Measurements from ENCODE around the gene UBAP2.

UBAP2 gene

GRCh38 chr9:34048727-34049629, at the start of gene UBAP2:
Gene UBAP2, minus strand, starts transcription at chr9:34048887. Its CDS starts 31,739 bp downstream, at chr9:34017148.
- H3K9me3 Mint-ChIP-seq: no peaks in the 10 kb centered on the region
- H3K4me3 Mint-ChIP-seq: peak within 1 kb of the TSS; percentile 94
- H3K27ac Mint-ChIP-seq: peak within 1 kb of the TSS; percentile 99
- H3K27me3 Mint-ChIP-seq: no peaks in the 10 kb centered on the region
- peaks cover 13% of the 10 kb centered on the region for H3K36me3 Mint-ChIP-seq (ENCODE audit: low read depth)
- H3K4me1 Mint-ChIP-seq (ENCODE audit: low read depth): peaks cover 40% of the 10 kb centered on the region

GRCh38 chr9:34098307-34098706, 49.6 kb upstream of the UBAP2 start:
- Mint-ChIP-seq H3K27ac (no peak overlapping the region), H3K36me3 (ENCODE audit: low read depth) (peaks cover 40% of the 10 kb centered on the region), H3K4me1 (ENCODE audit: low read depth) (peaks cover 3% of the 10 kb centered on the region)

GRCh38 chr9:34097865-34098264, 49.2 kb upstream of the UBAP2 start:
- peaks cover 7% of the 10 kb centered on the region for H3K4me1 Mint-ChIP-seq (ENCODE audit: low read depth)
- no peak overlapping the region for H3K4me3 Mint-ChIP-seq
- no peaks in the 10 kb centered on the region for H3K27me3 Mint-ChIP-seq
- H3K9me3 Mint-ChIP-seq: no peaks in the 10 kb centered on the region
- H3K36me3 Mint-ChIP-seq (ENCODE audit: low read depth): peaks cover 44% of the 10 kb centered on the region
- H3K27ac Mint-ChIP-seq: no peak overlapping the region

More at GRCh38 chr9:34098307-34098706, 49.6 kb upstream of the UBAP2 start:
- H3K27me3 Mint-ChIP-seq: no peaks in the 10 kb centered on the region
- no peaks in the 10 kb centered on the region for H3K9me3 Mint-ChIP-seq
- no peak overlapping the region for H3K4me3 Mint-ChIP-seq

GRCh38 chr9:34096751-34097150, 48.1 kb upstream of the UBAP2 start:
- H3K27me3 Mint-ChIP-seq: no peaks in the 10 kb centered on the region
- H3K9me3 Mint-ChIP-seq: no peaks in the 10 kb centered on the region
- H3K36me3 Mint-ChIP-seq (ENCODE audit: low read depth): peaks cover 45% of the 10 kb centered on the region

GRCh38 chr9:34093578-34093977, 44.9 kb upstream of the UBAP2 start:
- peaks cover 32% of the 10 kb centered on the region for H3K4me1 Mint-ChIP-seq (ENCODE audit: low read depth)
- H3K36me3 Mint-ChIP-seq (ENCODE audit: low read depth): peaks cover 62% of the 10 kb centered on the region
- H3K4me3 Mint-ChIP-seq: no peak overlapping the region
- no peaks in the 10 kb centered on the region for H3K9me3 Mint-ChIP-seq
- H3K27me3 Mint-ChIP-seq: no peaks in the 10 kb centered on the region
- peak overlapping the region; percentile 59 for H3K27ac Mint-ChIP-seq

More at GRCh38 chr9:34096751-34097150, 48.1 kb upstream of the UBAP2 start:
- Mint-ChIP-seq H3K4me1 (ENCODE audit: low read depth) (peaks cover 18% of the 10 kb centered on the region), H3K27ac (no peak overlapping the region), H3K4me3 (no peak overlapping the region)

GRCh38 chr9:34089311-34089710, 40.6 kb upstream of the UBAP2 start:
- Mint-ChIP-seq H3K36me3 (ENCODE audit: low read depth) (peaks cover 65% of the 10 kb centered on the region), H3K9me3 (no peaks in the 10 kb centered on the region), H3K27ac (peak overlapping the region; percentile 47), H3K4me1 (ENCODE audit: low read depth) (peaks cover 51% of the 10 kb centered on the region), H3K4me3 (no peak overlapping the region), H3K27me3 (no peaks in the 10 kb centered on the region)

- H3K4me3 Mint-ChIP-seq: no peak overlapping the region
- H3K27me3 Mint-ChIP-seq: no peaks in the 10 kb centered on the region
- no peaks in the 10 kb centered on the region for H3K9me3 Mint-ChIP-seq
- peak overlapping the region; percentile 50 for H3K27ac Mint-ChIP-seq
- peaks cover 52% of the 10 kb centered on the region for H3K36me3 Mint-ChIP-seq (ENCODE audit: low read depth)
- peaks cover 39% of the 10 kb centered on the region for H3K4me1 Mint-ChIP-seq (ENCODE audit: low read depth)
These were observed 38.7 kb upstream of the UBAP2 start for GRCh38 chr9:34087370-34087769.

- no peaks in the 10 kb centered on the region for H3K9me3 Mint-ChIP-seq
- peaks cover 48% of the 10 kb centered on the region for H3K36me3 Mint-ChIP-seq (ENCODE audit: low read depth)
- H3K4me3 Mint-ChIP-seq: no peak overlapping the region
- H3K27me3 Mint-ChIP-seq: no peaks in the 10 kb centered on the region
- H3K27ac Mint-ChIP-seq: peak overlapping the region; percentile 50
- peaks cover 34% of the 10 kb centered on the region for H3K4me1 Mint-ChIP-seq (ENCODE audit: low read depth)
These were observed 38.2 kb upstream of the UBAP2 start for GRCh38 chr9:34086864-34087263.

GRCh38 chr9:34085581-34086500, 37.2 kb upstream of the UBAP2 start:
- no peak overlapping the region for H3K4me3 Mint-ChIP-seq
- H3K9me3 Mint-ChIP-seq: no peaks in the 10 kb centered on the region
- no peaks in the 10 kb centered on the region for H3K27me3 Mint-ChIP-seq
- peaks cover 41% of the 10 kb centered on the region for H3K36me3 Mint-ChIP-seq (ENCODE audit: low read depth)
- H3K4me1 Mint-ChIP-seq (ENCODE audit: low read depth): peaks cover 30% of the 10 kb centered on the region
- peak overlapping the region; percentile 80 for H3K27ac Mint-ChIP-seq

GRCh38 chr9:34084562-34084961, 35.9 kb upstream of the UBAP2 start:
- Mint-ChIP-seq H3K4me1 (ENCODE audit: low read depth) (peaks cover 27% of the 10 kb centered on the region), H3K27me3 (no peaks in the 10 kb centered on the region), H3K4me3 (no peak overlapping the region), H3K27ac (no peak overlapping the region), H3K36me3 (ENCODE audit: low read depth) (peaks cover 38% of the 10 kb centered on the region), H3K9me3 (no peaks in the 10 kb centered on the region)

GRCh38 chr9:34079181-34079580, 30.5 kb upstream of the UBAP2 start:
- Mint-ChIP-seq H3K9me3 (no peaks in the 10 kb centered on the region), H3K27ac (no peak overlapping the region), H3K36me3 (ENCODE audit: low read depth) (no peaks in the 10 kb centered on the region), H3K27me3 (no peaks in the 10 kb centered on the region), H3K4me3 (no peak overlapping the region), H3K4me1 (ENCODE audit: low read depth) (no peaks in the 10 kb centered on the region)

- Mint-ChIP-seq H3K4me3 (no peak overlapping the region), H3K27me3 (no peaks in the 10 kb centered on the region), H3K27ac (no peak overlapping the region), H3K9me3 (no peaks in the 10 kb centered on the region), H3K36me3 (ENCODE audit: low read depth) (no peaks in the 10 kb centered on the region), H3K4me1 (ENCODE audit: low read depth) (no peaks in the 10 kb centered on the region)
These were observed 24.3 kb upstream of the UBAP2 start for GRCh38 chr9:34072868-34073590.

GRCh38 chr9:34072410-34072809, 23.7 kb upstream of the UBAP2 start:
- Mint-ChIP-seq H3K4me1 (ENCODE audit: low read depth) (no peaks in the 10 kb centered on the region), H3K27ac (no peak overlapping the region), H3K4me3 (no peak overlapping the region), H3K36me3 (ENCODE audit: low read depth) (no peaks in the 10 kb centered on the region), H3K9me3 (no peaks in the 10 kb centered on the region), H3K27me3 (no peaks in the 10 kb centered on the region)

- Mint-ChIP-seq H3K36me3 (ENCODE audit: low read depth) (no peaks in the 10 kb centered on the region), H3K4me3 (no peak overlapping the region), H3K4me1 (ENCODE audit: low read depth) (no peaks in the 10 kb centered on the region), H3K27me3 (no peaks in the 10 kb centered on the region), H3K27ac (no peak overlapping the region), H3K9me3 (no peaks in the 10 kb centered on the region)
These were observed 22.1 kb upstream of the UBAP2 start for GRCh38 chr9:34070606-34071324.
